ENCODE results near the gene ORAI2.
"Not testable (repeated sequence)": the region's sequence is repeated elsewhere in the genome, so short reads cannot be mapped to it uniquely, and the experiment has no call there.

- TF ChIP-seq POLR2AphosphoS5, POLR2A, EP300 (IDR thresholded peaks at IDR 0.05): not testable (repeated sequence)
- TF ChIP-seq, protein P1, sequence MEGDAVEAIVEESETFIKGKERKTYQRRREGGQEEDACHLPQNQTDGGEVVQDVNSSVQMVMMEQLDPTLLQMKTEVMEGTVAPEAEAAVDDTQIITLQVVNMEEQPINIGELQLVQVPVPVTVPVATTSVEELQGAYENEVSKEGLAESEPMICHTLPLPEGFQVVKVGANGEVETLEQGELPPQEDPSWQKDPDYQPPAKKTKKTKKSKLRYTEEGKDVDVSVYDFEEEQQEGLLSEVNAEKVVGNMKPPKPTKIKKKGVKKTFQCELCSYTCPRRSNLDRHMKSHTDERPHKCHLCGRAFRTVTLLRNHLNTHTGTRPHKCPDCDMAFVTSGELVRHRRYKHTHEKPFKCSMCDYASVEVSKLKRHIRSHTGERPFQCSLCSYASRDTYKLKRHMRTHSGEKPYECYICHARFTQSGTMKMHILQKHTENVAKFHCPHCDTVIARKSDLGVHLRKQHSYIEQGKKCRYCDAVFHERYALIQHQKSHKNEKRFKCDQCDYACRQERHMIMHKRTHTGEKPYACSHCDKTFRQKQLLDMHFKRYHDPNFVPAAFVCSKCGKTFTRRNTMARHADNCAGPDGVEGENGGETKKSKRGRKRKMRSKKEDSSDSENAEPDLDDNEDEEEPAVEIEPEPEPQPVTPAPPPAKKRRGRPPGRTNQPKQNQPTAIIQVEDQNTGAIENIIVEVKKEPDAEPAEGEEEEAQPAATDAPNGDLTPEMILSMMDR (IDR thresholded peaks at IDR 0.05) = not testable (repeated sequence)
Measured at GRCh38 chr7:102493220-102493935, 60.0 kb downstream of the ORAI2 start.

Measured in stomach (tissue), 4 donors.